BLaER1 treated with 17β-estradiol and CSF1 and Interleukin-3, amounts not matched to agents 10 nM and 100 nM (cell line): Measurements from ENCODE around the gene YWHAB.
"Not testable (repeated sequence)": the region's sequence is repeated elsewhere in the genome, so short reads cannot be mapped to it uniquely, and the experiment has no call there.

ENCODE experiments used
- H3K27ac ChIP-seq, 11 experiments: shearing (Covaris generic); formaldehyde crosslinking; 2 replicates each; pipeline ENCODE4 v1.8.1; 2022
- H3K27me3 ChIP-seq, 11 experiments: shearing (Covaris generic); formaldehyde crosslinking; 2 replicates each; pipeline ENCODE4 v1.8.1; 2022
- H3K36me3 ChIP-seq, 11 experiments: shearing (Covaris generic); formaldehyde crosslinking; 2 replicates each; pipeline ENCODE4 v1.8.1; 2022
- H3K4me1 ChIP-seq, 10 experiments: shearing (Covaris generic); formaldehyde crosslinking; 2 replicates each; pipeline ENCODE4 v1.8.1; 2022
- H3K4me2 ChIP-seq, 11 experiments: shearing (Covaris generic); formaldehyde crosslinking; 2 replicates each; pipeline ENCODE4 v1.8.1; 2022
- H3K4me3 ChIP-seq, 10 experiments: shearing (Covaris generic); formaldehyde crosslinking; 2 replicates each; pipeline ENCODE4 v1.8.1; 2022
- H3K9ac ChIP-seq, 11 experiments: shearing (Covaris generic); formaldehyde crosslinking; 2 replicates each; pipeline ENCODE4 v1.8.1; 2022
- H3K9me3 ChIP-seq, 11 experiments: shearing (Covaris generic); formaldehyde crosslinking; replicated peaks in 1 of 11; 2 replicates each; pipeline ENCODE4 v1.8.1; 2022
- H4K20me1 ChIP-seq, 11 experiments: shearing (Covaris generic); formaldehyde crosslinking; 2 replicates each; pipeline ENCODE4 v1.8.1; 2022
- Cebpa-rat ChIP-seq, 11 experiments: shearing (Covaris generic); IDR thresholded peaks; 2 replicates each; pipeline ENCODE4 v1.8.1; 2022

Gene YWHAB

GRCh38 chr20:44849703-44850102, 35.8 kb upstream of the YWHAB start:
- Histone ChIP-seq H3K4me2 (no peak overlapping the region), H3K9me3 (peaks cover 0 to 9% (median 0%) of the 10 kb centered on the region in 11 experiments; a peak in 2 of 22 replicates), H3K4me1 (no peaks in the 10 kb centered on the region), H4K20me1 (no peaks in the 10 kb centered on the region), H3K9ac (no peak overlapping the region), H3K27ac (no peak overlapping the region), H3K36me3 (no peaks in the 10 kb centered on the region), H3K27me3 (no peaks in the 10 kb centered on the region), H3K4me3 (no peak overlapping the region)
- no peak for TF ChIP-seq Cebpa-rat (IDR thresholded peaks at IDR 0.05)

DNA sequence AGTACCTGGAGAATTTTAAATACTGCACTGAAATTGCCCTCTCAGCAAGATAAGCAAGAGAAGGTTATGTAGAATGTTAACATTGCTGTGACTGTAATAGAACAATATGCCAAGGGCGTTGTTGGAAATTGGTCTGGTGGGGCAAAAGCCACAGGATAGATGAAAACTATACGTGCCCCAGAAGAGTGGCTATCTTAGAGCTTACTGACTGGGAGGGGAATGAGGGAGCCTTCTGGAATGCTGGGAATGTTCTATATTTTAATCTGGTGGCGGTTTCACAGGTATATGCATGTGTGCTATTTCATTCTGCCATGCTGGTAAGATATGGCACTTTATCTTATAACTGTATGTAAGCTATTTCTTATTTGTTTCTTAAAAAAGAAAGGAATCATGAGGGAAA, 35.2 kb upstream of the YWHAB start:
- H3K27me3 ChIP-seq, result no peaks in the 10 kb centered on the region
- no peak overlapping the region for H3K27ac ChIP-seq
- no peak for TF ChIP-seq Cebpa-rat (IDR thresholded peaks at IDR 0.05)

GRCh38 chr20:44850837-44851236, 34.7 kb upstream of the YWHAB start:
- Histone ChIP-seq H3K27me3 (no peaks in the 10 kb centered on the region), H3K4me2 (no peak overlapping the region), H3K4me3 (no peak overlapping the region), H3K36me3 (no peaks in the 10 kb centered on the region), H3K9ac (no peak overlapping the region), H3K4me1 (no peaks in the 10 kb centered on the region), H3K27ac (no peak overlapping the region), H4K20me1 (no peaks in the 10 kb centered on the region), H3K9me3 (peaks cover 0 to 9% (median 0%) of the 10 kb centered on the region in 11 experiments; a peak in 3 of 22 replicates)
- TF ChIP-seq Cebpa-rat (IDR thresholded peaks at IDR 0.05), result no peak

More for the DNA sequence above, 35.2 kb upstream of the YWHAB start:
- no peak overlapping the region for H3K9ac ChIP-seq
- H3K4me2 ChIP-seq, result no peak overlapping the region
- no peaks in the 10 kb centered on the region for H4K20me1 ChIP-seq
- peaks cover 0 to 9% (median 0%) of the 10 kb centered on the region in 11 experiments; a peak in 3 of 22 replicates for H3K9me3 ChIP-seq
- no peaks in the 10 kb centered on the region for H3K36me3 ChIP-seq
- no peaks in the 10 kb centered on the region for H3K4me1 ChIP-seq
- no peak overlapping the region for H3K4me3 ChIP-seq

GRCh38 chr20:44851545-44851944, 34.0 kb upstream of the YWHAB start:
- H3K9me3 ChIP-seq, result peaks cover 0 to 8% (median 2%) of the 10 kb centered on the region in 11 experiments; a peak in 9 of 22 replicates
- no peak for TF ChIP-seq Cebpa-rat (IDR thresholded peaks at IDR 0.05)
- H3K27me3 ChIP-seq, result no peaks in the 10 kb centered on the region
- no peak overlapping the region for H3K4me3 ChIP-seq
- no peaks in the 10 kb centered on the region for H3K36me3 ChIP-seq
- H3K4me2 ChIP-seq, result no peak overlapping the region
- H3K4me1 ChIP-seq, result no peaks in the 10 kb centered on the region
- H3K27ac ChIP-seq, result no peak overlapping the region
- H3K9ac ChIP-seq, result no peak overlapping the region
- H4K20me1 ChIP-seq, result no peaks in the 10 kb centered on the region

DNA sequence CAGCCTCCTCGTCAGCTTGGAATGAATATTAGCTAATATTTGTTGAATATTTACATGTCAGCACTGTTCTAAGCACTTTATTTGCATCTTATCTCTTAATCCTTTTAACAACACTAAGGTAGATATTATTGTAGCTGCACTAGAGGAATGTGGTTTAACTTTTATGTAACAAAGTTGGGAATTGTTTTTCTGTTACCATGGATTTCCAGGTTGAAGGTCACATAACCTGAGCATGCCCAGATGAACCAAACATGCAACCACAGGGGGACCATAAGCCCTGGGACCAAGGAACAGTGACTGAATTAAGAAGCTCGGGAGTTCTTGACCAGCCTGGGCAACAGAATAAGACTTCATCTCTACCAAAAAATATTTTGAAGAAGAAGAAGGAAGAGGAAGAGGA, 29.1 kb upstream of the YWHAB start:
- Histone ChIP-seq H4K20me1 (no peaks in the 10 kb centered on the region), H3K9ac (no peak overlapping the region), H3K27ac (no peak overlapping the region), H3K36me3 (no peaks in the 10 kb centered on the region), H3K4me3 (no peak overlapping the region), H3K27me3 (no peaks in the 10 kb centered on the region), H3K4me1 (peaks cover 0 to 6% (median 0%) of the 10 kb centered on the region in 10 experiments; a peak in 3 of 20 replicates), H3K9me3 (peaks cover 5 to 21% (median 10%) of the 10 kb centered on the region in 11 experiments; a peak in 21 of 22 replicates), H3K4me2 (no peak overlapping the region)
- TF ChIP-seq Cebpa-rat (IDR thresholded peaks at IDR 0.05), result no peak

- Histone ChIP-seq H3K4me2 (peak overlapping the region in 3 of 11 experiments; percentile 2 to 12 (median 6); a peak in 3 of 22 replicates), H3K27ac (peak overlapping the region in 7 of 11 experiments; percentile 26 to 55 (median 34); a peak in 9 of 22 replicates), H3K27me3 (no peaks in the 10 kb centered on the region), H3K4me1 (peaks cover 0 to 6% (median 0%) of the 10 kb centered on the region in 10 experiments; a peak in 3 of 20 replicates), H4K20me1 (no peaks in the 10 kb centered on the region), H3K4me3 (no peak overlapping the region), H3K9ac (no peak overlapping the region), H3K9me3 (peaks cover 5 to 21% (median 10%) of the 10 kb centered on the region in 11 experiments; a peak in 21 of 22 replicates), H3K36me3 (no peaks in the 10 kb centered on the region)
- no peak for TF ChIP-seq Cebpa-rat (IDR thresholded peaks at IDR 0.05)
These were observed 28.6 kb upstream of the YWHAB start for GRCh38 chr20:44856856-44857448.

DNA sequence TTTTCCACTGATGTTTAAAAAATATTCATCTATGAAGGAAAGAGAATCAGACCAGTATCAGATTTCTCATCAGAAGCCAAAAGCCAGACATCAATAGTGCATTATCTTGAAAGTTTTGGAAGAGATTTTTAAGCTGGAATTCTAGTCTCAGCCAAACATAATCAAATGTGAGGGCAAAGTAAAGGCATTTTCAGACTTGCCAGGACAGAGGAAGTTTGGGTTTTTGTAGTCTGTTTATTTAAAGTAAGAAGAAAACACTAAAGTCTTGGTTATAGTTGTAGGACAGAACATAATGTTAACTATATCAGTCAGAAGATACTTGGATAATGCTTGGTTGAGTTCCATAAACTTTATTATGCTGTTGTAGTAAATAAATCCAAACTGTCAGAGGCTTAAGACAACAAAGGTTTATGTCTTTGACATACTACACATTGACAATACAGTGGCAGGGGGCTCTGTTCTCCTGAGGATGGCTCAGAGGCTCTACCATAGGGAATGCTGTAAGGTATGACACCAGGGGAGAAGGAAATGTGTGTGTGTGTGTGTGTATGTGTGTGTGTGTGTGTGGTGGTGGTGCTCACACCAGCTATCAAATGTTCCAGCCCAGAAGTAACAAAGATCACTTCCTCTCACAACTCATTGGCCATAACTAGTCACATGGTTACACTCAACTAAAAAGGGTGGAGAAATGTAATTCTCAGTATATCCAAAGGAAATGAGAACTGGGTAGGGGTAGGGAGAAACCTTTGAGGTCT, 26.7 kb upstream of the YWHAB start:
- Histone ChIP-seq H3K4me1 (peaks cover 0 to 6% (median 0%) of the 10 kb centered on the region in 10 experiments; a peak in 3 of 20 replicates), H4K20me1 (no peaks in the 10 kb centered on the region), H3K4me2 (no peak overlapping the region), H3K36me3 (no peaks in the 10 kb centered on the region), H3K4me3 (no peak overlapping the region), H3K27me3 (no peaks in the 10 kb centered on the region), H3K9ac (no peak overlapping the region), H3K9me3 (peaks cover 5 to 21% (median 10%) of the 10 kb centered on the region in 11 experiments; a peak in 21 of 22 replicates), H3K27ac (no peak overlapping the region)
- TF ChIP-seq Cebpa-rat (IDR thresholded peaks at IDR 0.05), result no peak

DNA sequence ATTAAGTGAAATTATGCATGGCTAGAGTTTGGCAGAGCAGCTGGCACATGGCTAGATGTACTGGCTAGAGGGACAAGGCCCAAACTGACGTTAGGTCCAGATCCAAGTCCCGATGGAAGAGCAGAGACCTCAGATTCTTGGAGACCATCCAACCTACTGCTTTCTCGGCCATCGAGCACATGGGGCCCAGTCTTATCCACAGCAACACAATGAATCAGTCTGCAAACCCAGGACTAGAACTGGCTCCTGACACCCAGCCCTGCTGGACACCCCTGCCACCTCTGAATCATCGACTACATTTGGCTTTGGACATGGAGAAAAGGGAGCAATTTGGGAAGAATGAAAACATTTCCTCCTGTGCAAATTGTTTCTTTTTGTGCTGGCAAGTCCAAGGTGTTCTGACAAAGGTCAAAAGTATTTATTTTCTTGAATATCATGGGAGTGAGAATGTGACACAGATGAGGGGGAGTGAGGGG, 23.9 kb upstream of the YWHAB start:
- no peak for TF ChIP-seq Cebpa-rat (IDR thresholded peaks at IDR 0.05)
- H4K20me1 ChIP-seq, result no peaks in the 10 kb centered on the region
- peaks cover 5 to 16% (median 9%) of the 10 kb centered on the region in 11 experiments; a peak in 21 of 22 replicates for H3K9me3 ChIP-seq
- no peak overlapping the region for H3K4me2 ChIP-seq
- no peak overlapping the region for H3K27ac ChIP-seq
- H3K4me1 ChIP-seq, result peaks cover 0 to 6% (median 3%) of the 10 kb centered on the region in 10 experiments; a peak in 9 of 20 replicates
- H3K4me3 ChIP-seq, result no peak overlapping the region
- H3K36me3 ChIP-seq, result no peaks in the 10 kb centered on the region
- no peaks in the 10 kb centered on the region for H3K27me3 ChIP-seq
- no peak overlapping the region for H3K9ac ChIP-seq

DNA sequence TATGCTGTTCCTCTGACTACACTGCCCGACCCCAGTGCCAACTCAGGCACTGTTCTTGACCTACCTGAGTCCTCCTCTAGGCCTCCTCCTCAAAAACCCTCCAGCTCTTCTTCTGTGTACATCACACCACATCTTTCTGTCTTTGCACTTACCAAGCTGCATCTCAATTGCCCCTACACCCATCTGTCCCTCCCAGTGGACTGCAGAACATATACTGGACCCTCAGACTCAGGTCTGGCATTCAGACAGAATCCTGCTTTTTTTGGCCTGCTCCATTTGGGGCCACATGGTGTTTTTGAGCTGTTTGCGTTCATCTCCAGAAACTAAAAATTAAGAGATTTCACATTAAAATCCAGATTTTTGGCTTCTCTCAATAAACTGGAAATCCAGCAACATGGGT, 23.2 kb upstream of the YWHAB start:
- H3K27me3 ChIP-seq, result no peaks in the 10 kb centered on the region
- H3K4me1 ChIP-seq, result peaks cover 0 to 13% (median under 1%) of the 10 kb centered on the region in 10 experiments; a peak in 8 of 20 replicates
- no peak overlapping the region for H3K9ac ChIP-seq
- H3K36me3 ChIP-seq, result no peaks in the 10 kb centered on the region
- no peak overlapping the region for H3K27ac ChIP-seq
- H3K4me2 ChIP-seq, result no peak overlapping the region
- TF ChIP-seq Cebpa-rat (IDR thresholded peaks at IDR 0.05), result no peak
- H3K9me3 ChIP-seq, result peaks cover under 1 to 9% (median 2%) of the 10 kb centered on the region in 11 experiments; a peak in 18 of 22 replicates
- H4K20me1 ChIP-seq, result no peaks in the 10 kb centered on the region
- no peak overlapping the region for H3K4me3 ChIP-seq

DNA sequence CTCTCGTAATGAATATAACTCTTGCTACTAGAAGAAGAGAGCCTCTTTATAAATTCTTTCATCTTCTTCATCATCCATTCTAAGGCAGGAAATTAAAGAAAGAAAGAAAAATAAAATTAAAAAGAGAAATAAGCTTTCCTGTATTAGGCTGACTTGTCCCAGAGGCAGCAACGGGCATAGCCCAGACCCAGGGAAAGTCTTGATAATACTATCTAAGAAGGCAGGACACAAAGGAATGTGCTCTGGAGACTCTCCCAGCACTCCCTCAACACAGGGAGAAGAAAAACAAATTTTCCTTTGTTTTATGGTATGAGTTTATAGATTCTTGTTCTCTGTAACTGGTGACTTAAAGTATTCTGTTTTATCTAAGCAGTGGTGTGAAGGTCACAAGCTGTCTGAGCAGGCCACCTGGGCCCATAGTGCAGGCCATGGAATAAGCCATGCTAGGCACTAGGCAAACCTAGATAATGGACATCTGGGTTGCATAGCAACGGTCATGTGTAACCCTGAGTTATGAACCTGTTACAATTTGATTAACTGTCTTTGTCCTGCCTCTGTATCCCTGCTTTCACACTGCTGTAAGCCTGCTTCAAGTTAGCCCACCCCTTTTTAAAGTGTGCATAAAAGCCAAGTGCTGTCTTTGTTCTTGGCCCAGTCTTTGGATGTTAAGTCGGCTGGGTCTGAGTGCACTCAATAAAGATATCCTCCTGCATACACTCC, 22.0 kb upstream of the YWHAB start:
- H3K4me2 ChIP-seq, result not testable (repeated sequence)

GRCh38 chr20:44864493-44864892, 21.0 kb upstream of the YWHAB start:
- H3K4me2 ChIP-seq, H3K27ac ChIP-seq, H3K4me3 ChIP-seq, H3K9ac ChIP-seq, H3K36me3 ChIP-seq, H3K27me3 ChIP-seq, H4K20me1 ChIP-seq, H3K9me3 ChIP-seq: not testable (repeated sequence)
- peaks cover 0 to 14% (median 0%) of the 10 kb centered on the region in 10 experiments; a peak in 6 of 20 replicates for H3K4me1 ChIP-seq

More for the DNA sequence above, 22.0 kb upstream of the YWHAB start:
- not testable (repeated sequence) for H3K9me3 ChIP-seq, H3K27ac ChIP-seq, H3K27me3 ChIP-seq, H4K20me1 ChIP-seq, H3K36me3 ChIP-seq, H3K9ac ChIP-seq, H3K4me3 ChIP-seq
- H3K4me1 ChIP-seq, result peaks cover 0 to 14% (median 0%) of the 10 kb centered on the region in 10 experiments; a peak in 6 of 20 replicates
